K562 (cell line): ENCODE data around the gene CTTNBP2NL. TPM values are rescaled to one million over a fixed set of nuclear protein-coding genes. Genes with fewer than 3 reads are reported as not detected.

Experiments used
- ATAC-seq: fragments of 200-7000 bp; cut with Tn5 transposase; 3 replicates; pipeline ENCODE4 v1.9.1; 2020; ENCODE audit warnings: moderate library complexity
- BruUV-seq: library from RNA; stranded (reverse); fragments of 400-500 nt; replicated peaks from 2 replicates; lab custom pipeline; 2021; lab: Mats Ljungman, UMichigan
- CTCF ChIA-PET: fragments of 300-600 bp; formaldehyde crosslinking; extraction: SDS; loops from one replicate; lab custom pipeline; 2021; ENCODE audit warnings: low intra/inter-chr PET ratio; lab: Yijun Ruan, JAX
- POLR2A ChIA-PET: fragments of 300-600, 350-650 bp; sonication (Branson Sonifier 250); formaldehyde crosslinking; extraction: SDS; loops from one replicate; lab custom pipeline; 2021; ENCODE audit warnings: antibody characterized with exemption, inconsistent platforms; lab: Yijun Ruan, JAX
- DNase-seq, 4 experiments: peaks; one replicate each; pipeline versions ENCODE4 v3.0.0 to v3.0.0-alpha.2; 2011 to 2018; ENCODE audit warnings: low spot score in 3 of 4, mixed read lengths in 3 of 4; ENCODE audit errors: extremely low read depth in 1 of 4
- FAIRE-seq: peaks from 2 replicates; lab custom pipeline; 2011; peaks lifted over from hg19 to GRCh38; lab: Jason Lieb, UNC
- H2AFZ ChIP-seq: 2 replicates; pipeline ENCODE4 v1.6.0; 2011; ENCODE audit warnings: low read depth, low read length, control low read depth, inconsistent platforms
- H3K27ac ChIP-seq: fragments of 200-600 bp; 3 replicates; pipeline ENCODE4 v1.8.0; 2011; ENCODE audit warnings: low read depth, mild to moderate bottlenecking, control low read depth, inconsistent platforms, low read length, moderate library complexity, mixed read lengths; ENCODE audit errors: extremely low read depth
- H3K27me3 ChIP-seq, 2 experiments: fragments of 300-600 bp in 1 of 2; 2 replicates in 1 of 2; 3 replicates in 1 of 2; pipeline versions ENCODE4 v1.6.0 to v1.8.0; 2011; ENCODE audit warnings: inconsistent platforms in 2 of 2, low read length in 2 of 2, mild to moderate bottlenecking in 1 of 2, mixed read lengths in 1 of 2, moderate library complexity in 1 of 2; ENCODE audit not compliant: control insufficient read depth in 2 of 2, insufficient read depth in 2 of 2
- H3K36me3 ChIP-seq: fragments of 300-600 bp; 3 replicates; pipeline ENCODE4 v1.8.0; 2011; ENCODE audit warnings: mild to moderate bottlenecking, low read length, inconsistent platforms; ENCODE audit not compliant: control insufficient read depth, insufficient read depth
- H3K4me1 ChIP-seq, 2 experiments: fragments of 200-600 bp in 1 of 2; replicated peaks in 1 of 2; 2 replicates in 1 of 2; 3 replicates in 1 of 2; pipeline versions ENCODE4 v1.5.1 to v1.8.0; 2011; ENCODE audit warnings: inconsistent platforms in 2 of 2, low read length in 2 of 2, mild to moderate bottlenecking in 1 of 2, mixed read lengths in 1 of 2, moderate library complexity in 1 of 2; ENCODE audit not compliant: control insufficient read depth in 2 of 2, insufficient read depth in 2 of 2
- H3K4me2 ChIP-seq: 2 replicates; pipeline ENCODE4 v1.6.1; 2011; ENCODE audit warnings: low read length, control low read depth, inconsistent platforms, mixed read lengths; ENCODE audit not compliant: insufficient read depth
- H3K4me3 ChIP-seq: fragments of 200-600 bp; sonication (generic), shearing (Covaris generic); 2 replicates; pipeline ENCODE4 v1.5.1; 2016; ENCODE audit warnings: control low read depth, inconsistent platforms
- H3K79me2 ChIP-seq: fragments of 200-600 bp; 3 replicates; pipeline ENCODE4 v1.8.0; 2011; ENCODE audit warnings: low read length, inconsistent platforms; ENCODE audit not compliant: control insufficient read depth, insufficient read depth
- H3K9ac ChIP-seq, 2 experiments: 2 replicates each; pipeline versions ENCODE4 v1.6.0 to v1.6.1; 2011; ENCODE audit warnings: low read depth in 2 of 2, low read length in 2 of 2, control low read depth in 1 of 2, inconsistent platforms in 1 of 2, mild to moderate bottlenecking in 1 of 2, mixed read lengths in 1 of 2; ENCODE audit not compliant: insufficient read depth in 1 of 2
- H3K9me1 ChIP-seq: one replicate; pipeline ENCODE4 v1.6.0; 2011; ENCODE audit warnings: inconsistent platforms, mild to moderate bottlenecking, low read length, moderate library complexity; ENCODE audit not compliant: control insufficient read depth, insufficient read depth
- H3K9me3 ChIP-seq: replicated peaks from 2 replicates; pipeline ENCODE4 v1.5.1; 2011; ENCODE audit warnings: low read depth, low read length, inconsistent platforms; ENCODE audit not compliant: control insufficient read depth, insufficient read depth
- H4K20me1 ChIP-seq: replicated peaks from 2 replicates; pipeline ENCODE4 v1.6.1; 2011; ENCODE audit warnings: low read length, inconsistent platforms, mixed read lengths; ENCODE audit not compliant: control insufficient read depth, insufficient read depth
- CHCHD3 ChIP-seq: fragments of 250-450 bp; sonication (Bioruptor Pico); IDR thresholded peaks from 2 replicates; pipeline ENCODE4 v2.1.2; 2022; ENCODE audit warnings: mild to moderate bottlenecking
- E2F4 ChIP-seq: sonication (generic); formaldehyde crosslinking; IDR thresholded peaks from 2 replicates; pipeline ENCODE4 v1.8.0; 2022; ENCODE audit warnings: mild to moderate bottlenecking, low read depth, missing genetic modification reagents
- EGR1 ChIP-seq: fragments of 450-650 bp; conservative IDR thresholded peaks from 2 replicates; pipeline ENCODE4 v1.6.1; 2017; ENCODE audit warnings: mild to moderate bottlenecking
- IFI16 ChIP-seq: fragments of 250-450 bp; sonication (Bioruptor Pico); IDR thresholded peaks from 2 replicates; pipeline ENCODE4 v2.1.2; 2022; ENCODE audit warnings: mild to moderate bottlenecking, inconsistent platforms
- POU5F1 ChIP-seq: fragments of 150-350 bp; IDR thresholded peaks from 2 replicates; pipeline ENCODE4 v1.6.1; 2014; ENCODE audit warnings: borderline replicate concordance, low read length, low read depth, mild to moderate bottlenecking; ENCODE audit not compliant: partially characterized antibody
- SPI1 ChIP-seq: IDR thresholded peaks from 2 replicates; pipeline ENCODE4 v1.6.1; 2011; ENCODE audit warnings: low read depth, low read length, control low read depth, borderline replicate concordance
- TSC22D4 ChIP-seq: fragments of 450-650 bp; IDR thresholded peaks from 2 replicates; pipeline ENCODE4 v1.6.1; 2016; ENCODE audit warnings: missing genetic modification characterization, missing biosample characterization, control low read depth
- ZFPM2 ChIP-seq: fragments of 250-450 bp; sonication (Bioruptor Pico); IDR thresholded peaks from 2 replicates; pipeline ENCODE4 v1.5.1; 2022; ENCODE audit warnings: mild to moderate bottlenecking
- ZNF232 ChIP-seq: sonication (generic); formaldehyde crosslinking; IDR thresholded peaks from 2 replicates; pipeline ENCODE4 v1.8.0; 2022; ENCODE audit warnings: mild to moderate bottlenecking, missing genetic modification reagents
- ZNF408 ChIP-seq: fragments of 250-450 bp; sonication (Bioruptor Pico); IDR thresholded peaks from 2 replicates; pipeline ENCODE4 v1.4.0; 2020; ENCODE audit warnings: low read depth, mild to moderate bottlenecking, moderate library complexity
- WGBS: fragments of 100-300 bp; shearing (Covaris generic); methylation state at CpG from one replicate; pipeline ENCODE4 v1.1.6; 2016; ENCODE audit warnings: low coverage, mixed read lengths; ENCODE audit not compliant: insufficient coverage; ENCODE audit errors: missing lambda C conversion rate; 5-methylcytosine and 5-hydroxymethylcytosine counted together
- in situ Hi-C: fragments of 300-500 bp; cut with MboI; formaldehyde crosslinking; loops from 4 replicates; pipeline ENCODE4 v1.15.0; 2018; ENCODE audit warnings: inconsistent platforms, mixed read lengths
- intact Hi-C: fragments of 100-400 bp; cut with micrococcal nuclease; formaldehyde crosslinking; loops from 2 replicates; pipeline ENCODE4 v1.14.2; 2022
- polyA plus RNA-seq, 8 experiments: library from polyadenylated mRNA; depleted of rRNA in 4 of 8; stranded (reverse) in 5 of 8; unstranded in 3 of 8; fragments of >200 nt; fragmentation: Nextera tagmentation in 2 of 8; fragmentation: Illumina TruSeq in 1 of 8; extraction: Ambion mirVana in 2 of 8; extraction: Trizol in 1 of 8; gene quantifications; 2 replicates each; pipeline versions ENCODE4 v1.2.1 to v1.2.3, GENCODE V29; 2011 to 2014; ENCODE audit warnings: inconsistent platforms in 1 of 8, missing spikeins in 1 of 8
- total RNA-seq, 7 experiments: library from RNA; depleted of rRNA in 6 of 7; stranded (reverse); fragments of >200 nt in 6 of 7; fragmentation: Illumina TruSeq in 2 of 7; extraction: Trizol in 2 of 7; gene quantifications; 2 replicates each; pipeline versions ENCODE4 v1.2.1 to v1.2.3, GENCODE V29; 2011 to 2021; ENCODE audit warnings: low replicate concordance in 1 of 7

CTTNBP2NL gene
- total and polyA plus RNA-seq, 9 of the 15 experiments (the other 6 are each of a cell fraction or from before 2014, with no cell fraction given) = 0.27 to 1.4 (median 0.62) TPM

GRCh38 chr1:112431038-112431437 is 35.0 kb downstream of the CTTNBP2NL start:
- CTCF ChIA-PET = no interaction called here
- no peak for DNase-seq
- 0% methylated on average over 1 of the region's 1 CpG for WGBS
- no peak overlapping the region for H3K27ac ChIP-seq
- no peaks in the 10 kb centered on the region for H3K9me1 ChIP-seq
- BruUV-seq = no TSS peak
- in situ Hi-C loops = no loop called here
- peak; percentile 46; the same call in 1 of the 2 replicates for TF ChIP-seq SPI1
- no peak for TF ChIP-seq CHCHD3 (CRISPR knock-in tag)
- TF ChIP-seq, all 486 proteins: peak for 1
- H3K9me3 ChIP-seq = no peaks in the 10 kb centered on the region
- H3K27me3 ChIP-seq = peaks cover 0 to 4% of the 10 kb centered on the region in 2 experiments; a peak in 1 of 5 replicates
- no peak overlapping the region for H3K4me2 ChIP-seq
- no peak overlapping the region for H3K9ac ChIP-seq
- FAIRE-seq (no peak), ATAC-seq (no peak)
- no peak overlapping the region for H2AFZ ChIP-seq
- no peak overlapping the region for H3K4me3 ChIP-seq
- no peaks in the 10 kb centered on the region for H3K36me3 ChIP-seq
- no peaks in the 10 kb centered on the region for H4K20me1 ChIP-seq
- H3K4me1 ChIP-seq = no peaks in the 10 kb centered on the region
- no peaks in the 10 kb centered on the region for H3K79me2 ChIP-seq
- POLR2A ChIA-PET = interaction anchor here (1.3 kb wide), 1 partner anchor 11 kb away, joined by 3 read pairs; no protein-coding TSS in a partner anchor
- intact Hi-C loops = no loop called here

GRCh38 chr1:112435448-112435847 is 39.4 kb downstream of the CTTNBP2NL start:
- intact Hi-C loops = no loop called here
- Histone ChIP-seq H3K9me1 (no peaks in the 10 kb centered on the region), H3K4me2 (no peak overlapping the region), H2AFZ (no peak overlapping the region), H3K4me1 (no peaks in the 10 kb centered on the region), H3K9ac (no peak overlapping the region), H3K36me3 (no peaks in the 10 kb centered on the region), H3K9me3 (no peaks in the 10 kb centered on the region), H3K27me3 (peaks cover 5 to 13% of the 10 kb centered on the region in 2 experiments; a peak in 2 of 5 replicates), H3K27ac (no peak overlapping the region), H3K79me2 (no peaks in the 10 kb centered on the region), H3K4me3 (no peak overlapping the region), H4K20me1 (no peaks in the 10 kb centered on the region)
- WGBS = 2% methylated on average over 3 of the region's 3 CpGs
- DNase-seq (no peak), FAIRE-seq (no peak), ATAC-seq (no peak)
- BruUV-seq = no TSS peak
- in situ Hi-C loops = no loop called here
- TF ChIP-seq TSC22D4 (tag) (no peak), ZNF408 (CRISPR knock-in tag) (no peak), IFI16 (no peak), ZFPM2 (CRISPR knock-in tag) (no peak), ZNF232 (CRISPR knock-in tag) (no peak), EGR1 (no peak), POU5F1 (no peak), E2F4 (CRISPR knock-in tag) (no peak)
- CTCF ChIA-PET = no interaction called here
- POLR2A ChIA-PET = no interaction called here
